ENCODE results near the gene DYNC2I2.

The DYNC2I2 gene

GRCh38 chr9:128635266-128636023 is 21.2 kb downstream of the DYNC2I2 start:
- peak; percentile 80 for DNase-seq

DNA sequence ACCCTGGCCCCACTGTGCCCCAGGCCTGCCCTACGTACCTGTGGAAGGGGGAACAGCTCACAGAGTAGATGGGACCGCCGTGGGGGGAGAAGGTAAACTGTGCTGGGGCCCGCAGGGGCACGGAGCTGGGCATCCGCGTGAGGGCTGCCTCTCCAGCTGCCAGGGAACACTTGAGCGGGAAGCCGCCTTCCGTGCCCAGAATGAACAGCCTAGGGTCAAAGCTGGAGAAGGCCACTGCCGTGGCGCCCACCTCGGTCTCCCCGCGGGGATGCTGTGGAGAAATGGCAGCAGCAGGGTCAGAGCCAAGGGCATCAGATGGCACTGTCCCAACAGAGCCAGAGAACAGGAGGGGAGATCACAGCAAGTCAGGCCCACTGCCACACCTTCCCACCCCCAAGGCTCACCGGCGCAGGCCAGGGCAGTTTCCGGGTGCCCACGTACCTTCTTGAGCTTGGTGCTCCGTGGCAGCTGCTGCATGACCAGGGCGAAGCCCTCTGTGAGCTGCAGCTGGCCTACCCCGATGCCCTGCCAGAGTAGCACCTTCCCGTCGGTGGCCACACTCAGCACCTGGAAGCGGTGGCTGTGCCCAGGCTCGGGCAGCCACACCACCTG is 21.9 kb downstream of the DYNC2I2 start:
- no peak for DNase-seq

GRCh38 chr9:128634111-128634510 is 22.5 kb downstream of the DYNC2I2 start:
- no peak for DNase-seq

DNA sequence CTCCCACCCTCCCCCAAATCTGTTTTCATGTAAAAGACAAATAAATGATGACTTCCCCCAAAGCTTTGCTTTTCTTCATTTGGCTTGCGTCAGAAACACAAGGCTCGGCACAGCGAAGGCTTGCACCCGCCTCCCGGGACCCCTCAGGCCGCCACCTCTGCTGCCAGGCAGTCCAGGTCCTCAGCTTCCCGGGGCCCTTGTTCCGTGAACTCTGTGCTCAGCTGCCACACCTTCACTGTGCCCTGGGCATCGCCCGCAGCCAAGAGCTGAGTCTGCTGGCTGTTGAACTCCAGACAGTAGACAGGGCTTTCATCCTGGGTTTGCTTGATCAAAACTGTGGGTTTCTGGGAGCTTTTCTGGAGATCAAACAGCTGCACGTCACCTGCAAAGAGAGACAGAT is 23.0 kb downstream of the DYNC2I2 start:
- no peak for DNase-seq

GRCh38 chr9:128633057-128633456 is 23.6 kb downstream of the DYNC2I2 start:
- no peak for DNase-seq

DNA sequence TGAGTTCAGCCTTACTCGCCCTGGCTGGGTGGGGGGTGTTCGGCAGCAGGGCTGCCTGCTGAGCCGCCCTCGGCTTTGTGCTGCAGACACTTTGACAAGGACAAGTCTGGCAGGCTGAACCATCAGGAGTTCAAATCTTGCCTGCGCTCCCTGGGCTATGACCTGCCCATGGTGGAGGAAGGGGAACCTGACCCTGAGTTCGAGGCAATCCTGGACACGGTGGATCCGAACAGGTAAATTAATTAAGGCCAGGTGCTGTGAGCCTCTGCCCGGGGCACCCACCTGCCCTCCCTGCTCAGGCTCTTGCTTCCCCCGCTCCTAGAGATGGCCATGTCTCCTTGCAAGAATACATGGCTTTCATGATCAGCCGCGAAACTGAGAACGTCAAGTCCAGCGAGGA is 24.2 kb downstream of the DYNC2I2 start:
- DNase-seq: no peak

GRCh38 chr9:128632066-128632465 is 24.6 kb downstream of the DYNC2I2 start:
- DNase-seq: no peak

- DNase-seq: no peak
Observed at GRCh38 chr9:128631636-128632035, 25.0 kb downstream of the DYNC2I2 start.

DNA sequence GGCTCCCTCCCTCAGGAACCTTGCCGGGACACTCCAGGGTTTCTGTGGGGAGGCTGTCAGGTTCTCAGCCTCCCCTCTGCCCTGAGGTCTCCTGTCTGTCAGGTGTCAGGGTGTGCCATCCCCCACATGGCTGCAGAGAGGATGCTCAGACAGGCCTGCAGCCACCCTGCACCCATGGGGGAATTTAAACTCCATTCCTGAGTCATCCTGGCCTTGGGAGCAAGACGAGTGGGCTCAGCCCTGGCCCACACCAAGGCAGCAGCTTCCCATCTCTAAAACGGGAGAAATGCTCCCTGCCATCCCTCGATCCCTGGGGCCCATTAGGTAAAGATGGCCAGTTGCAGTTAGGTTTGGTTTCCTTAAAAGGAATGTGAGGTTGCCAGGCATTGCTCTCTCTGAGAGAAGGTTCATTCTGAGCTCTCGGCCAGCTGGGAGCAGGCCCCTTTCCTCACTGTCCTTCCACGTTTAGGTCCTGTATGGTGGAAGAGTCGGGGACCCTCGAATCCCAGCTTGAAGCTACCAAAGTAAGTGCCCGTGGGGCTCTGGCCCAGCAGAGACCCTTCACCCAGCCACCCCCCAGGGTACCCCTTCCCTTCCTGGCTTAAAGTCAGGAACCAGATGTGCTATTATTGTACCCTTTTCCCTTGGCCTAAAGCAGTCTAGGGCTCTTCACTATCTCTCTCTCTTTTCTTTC is 26.6 kb downstream of the DYNC2I2 start:
- no peak for DNase-seq

DNA sequence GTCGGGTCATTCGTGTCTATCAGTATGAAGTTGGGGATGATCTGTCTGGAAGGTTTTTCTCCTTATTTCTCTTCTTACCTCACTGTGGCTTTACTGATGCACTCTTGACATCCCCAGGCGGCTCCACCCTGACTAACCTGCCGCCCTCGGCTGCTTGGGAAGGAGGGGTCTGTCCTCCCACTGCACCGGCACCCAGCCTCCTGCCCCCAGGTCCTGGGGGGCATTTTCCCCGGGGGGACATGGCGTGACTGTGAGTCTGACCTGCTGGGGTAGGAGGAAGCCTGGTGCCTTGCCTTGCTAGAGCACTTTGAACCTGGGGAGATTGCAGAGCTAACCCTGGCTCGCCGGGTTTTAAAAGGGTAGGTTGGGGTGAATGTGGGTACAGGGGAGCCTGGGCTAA is 27.5 kb downstream of the DYNC2I2 start:
- DNase-seq: no peak

GRCh38 chr9:128628471-128629048 is 28.1 kb downstream of the DYNC2I2 start:
- DNase-seq: no peak

GRCh38 chr9:128627906-128628305 is 28.7 kb downstream of the DYNC2I2 start:
- no peak for DNase-seq

DNA sequence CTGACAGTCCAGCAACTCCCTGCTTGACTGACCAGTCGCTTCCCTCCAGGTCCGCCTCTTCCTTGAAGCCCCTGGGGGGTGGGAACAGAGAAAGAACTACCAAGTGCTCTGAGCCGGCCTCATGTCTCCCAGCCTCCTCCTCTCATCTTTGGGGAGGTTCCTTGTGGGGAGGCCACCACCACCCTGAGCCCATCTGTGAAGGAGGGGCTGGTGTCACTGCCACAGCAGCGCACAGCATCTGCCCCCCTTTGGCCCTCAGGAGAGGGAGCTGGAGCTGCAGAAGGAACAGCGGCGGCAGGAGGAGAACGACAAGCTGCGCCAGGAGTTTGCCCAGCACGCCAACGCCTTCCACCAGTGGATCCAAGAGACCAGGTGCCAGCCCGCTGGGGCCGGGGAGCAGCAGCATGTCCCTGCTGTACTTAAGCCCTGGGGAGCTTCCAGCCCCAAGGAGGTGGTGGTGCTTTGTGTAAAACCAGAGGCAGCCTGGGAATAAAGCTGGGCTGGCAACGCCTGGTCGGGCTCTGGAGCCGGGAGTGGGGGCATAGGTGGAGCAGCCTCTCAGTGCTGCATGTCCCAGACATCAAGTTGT is 29.4 kb downstream of the DYNC2I2 start:
- no peak for DNase-seq

DNA sequence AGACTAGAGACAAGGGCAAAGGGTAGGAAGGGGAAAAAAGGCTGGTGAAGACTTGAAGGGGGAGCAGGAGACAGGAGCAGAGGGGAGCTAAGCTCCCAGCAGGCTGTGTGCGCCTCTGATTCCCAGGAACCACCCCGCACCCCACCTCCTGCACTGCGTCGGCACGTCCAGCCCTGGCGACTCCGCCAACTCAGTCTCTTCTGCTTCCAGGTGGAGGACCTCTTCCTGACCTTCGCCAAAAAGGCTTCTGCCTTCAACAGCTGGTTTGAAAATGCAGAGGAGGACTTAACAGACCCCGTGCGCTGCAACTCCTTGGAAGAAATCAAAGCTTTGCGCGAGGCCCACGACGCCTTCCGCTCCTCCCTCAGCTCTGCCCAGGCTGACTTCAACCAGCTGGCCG is 30.5 kb downstream of the DYNC2I2 start:
- DNase-seq: no peak

DNA sequence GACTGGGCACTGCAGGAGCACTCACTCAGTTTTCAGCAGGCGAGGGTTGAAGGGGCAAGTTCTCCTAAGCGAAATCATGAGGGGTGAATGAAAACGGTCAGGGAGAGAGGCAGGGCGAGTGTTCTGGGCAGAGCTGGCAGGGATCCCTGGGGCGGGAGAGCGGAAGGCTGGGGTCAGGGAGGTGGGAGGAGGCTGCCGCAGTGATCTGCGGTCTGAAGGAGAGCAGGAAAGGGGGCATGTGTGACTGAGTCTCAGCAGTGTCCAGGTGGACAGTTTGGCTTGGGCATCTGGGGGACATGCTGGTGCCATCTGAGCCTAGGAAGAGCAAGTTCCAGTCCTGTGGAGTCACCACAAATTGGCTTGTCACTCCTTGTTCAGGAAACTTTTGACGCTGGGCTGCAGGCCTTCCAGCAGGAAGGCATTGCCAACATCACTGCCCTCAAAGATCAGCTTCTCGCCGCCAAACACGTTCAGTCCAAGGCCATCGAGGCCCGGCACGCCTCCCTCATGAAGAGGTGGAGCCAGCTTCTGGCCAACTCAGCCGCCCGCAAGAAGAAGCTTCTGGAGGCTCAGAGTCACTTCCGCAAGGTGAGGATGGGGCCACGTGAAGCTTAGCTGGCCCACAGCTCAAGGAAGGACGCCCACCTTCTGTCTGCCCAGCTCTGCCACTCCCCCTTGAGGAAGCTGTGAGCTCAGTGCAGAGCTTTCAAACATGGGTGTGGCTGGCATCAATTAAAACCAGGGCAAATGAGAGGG is 31.1 kb downstream of the DYNC2I2 start:
- DNase-seq: no peak

DNA sequence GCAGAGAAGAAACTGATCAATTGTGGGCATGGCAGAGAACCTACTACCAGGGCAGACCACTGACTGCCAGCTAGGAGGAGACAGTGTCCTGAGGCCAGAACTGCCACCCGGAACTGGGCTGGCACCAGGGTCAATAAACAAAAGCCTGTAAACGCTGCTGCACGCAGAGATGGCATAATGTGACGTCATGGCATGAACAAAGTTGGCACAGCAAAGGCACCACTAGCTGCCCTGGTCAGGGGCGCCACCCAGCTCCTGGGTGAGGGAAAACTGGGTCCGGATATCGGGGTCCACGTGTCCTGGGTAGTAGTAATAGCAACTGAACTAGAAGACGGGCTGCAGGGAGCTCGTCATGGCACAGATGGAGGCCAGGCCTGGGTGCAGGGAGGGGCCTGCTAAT is 32.1 kb downstream of the DYNC2I2 start:
- no peak for DNase-seq

- DNase-seq: no peak
Observed at GRCh38 chr9:128621730-128622455, 34.8 kb downstream of the DYNC2I2 start.

- no peak for DNase-seq
Observed at GRCh38 chr9:128619779-128620178, 36.9 kb downstream of the DYNC2I2 start.

- no peak for DNase-seq
Observed at GRCh38 chr9:128619127-128619526, 37.5 kb downstream of the DYNC2I2 start.

DNA sequence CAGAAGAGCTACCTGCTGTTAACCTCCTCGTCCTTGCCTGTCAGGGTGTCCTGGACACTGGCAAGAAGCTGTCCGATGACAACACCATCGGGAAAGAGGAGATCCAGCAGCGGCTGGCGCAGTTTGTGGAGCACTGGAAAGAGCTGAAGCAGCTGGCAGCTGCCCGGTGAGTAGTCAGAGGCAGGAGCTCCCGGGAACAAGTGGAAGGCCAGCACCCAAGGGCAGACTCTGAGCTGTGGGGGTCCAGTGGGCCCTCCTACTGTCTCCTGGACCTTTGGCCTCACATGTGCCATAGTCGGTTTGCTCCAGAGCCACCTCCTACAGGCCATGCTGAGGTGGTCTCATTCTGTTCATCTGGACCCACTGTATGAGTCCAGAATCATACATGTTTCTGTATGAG is 38.7 kb downstream of the DYNC2I2 start:
- no peak for DNase-seq

DNA sequence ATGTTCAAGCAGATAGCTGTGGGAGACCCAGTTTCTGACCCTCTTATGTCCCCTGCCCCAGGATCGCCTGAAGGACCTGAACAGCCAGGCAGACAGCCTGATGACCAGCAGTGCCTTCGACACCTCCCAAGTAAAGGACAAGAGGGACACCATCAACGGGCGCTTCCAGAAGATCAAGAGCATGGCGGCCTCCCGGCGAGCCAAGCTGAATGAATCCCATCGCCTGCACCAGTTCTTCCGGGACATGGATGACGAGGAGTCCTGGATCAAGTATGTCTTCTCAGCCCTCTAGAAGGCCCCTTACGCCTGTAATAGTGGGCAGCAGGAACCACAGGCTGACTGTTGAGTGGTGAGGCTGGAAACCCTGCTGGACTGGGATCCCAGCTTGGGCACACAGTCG is 41.1 kb downstream of the DYNC2I2 start:
- no peak for DNase-seq

DNA sequence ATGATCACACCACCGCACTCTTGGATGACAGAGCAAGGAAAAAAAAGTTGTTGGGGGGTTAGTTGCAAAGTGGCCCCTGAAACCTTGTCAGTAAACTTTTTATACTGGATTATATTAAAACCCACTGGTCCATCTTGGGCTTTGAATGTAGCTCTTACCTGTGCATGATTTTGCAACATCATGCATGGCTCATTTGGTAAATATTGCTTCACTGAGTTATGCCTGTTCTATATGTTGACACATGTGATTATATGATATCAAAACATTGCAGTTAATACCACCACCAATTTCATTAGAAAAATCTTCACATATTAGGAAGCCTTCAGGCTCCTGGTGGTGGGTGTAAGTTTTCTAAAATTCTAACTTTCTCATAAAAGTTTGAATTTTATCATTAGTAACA is 41.9 kb downstream of the DYNC2I2 start:
- DNase-seq: no peak
